Ovary (tissue), 3 donors: ENCODE data around the gene SNRPA1.

Source experiments
- CTCF ChIP-seq, 3 donors: fragments of 450-650 bp in 2 of 3; fragments of 200-600 bp in 1 of 3; IDR thresholded peaks; one replicate each; pipeline versions ENCODE4 v1.5.1 to v1.8.0; 2016 to 2022; ENCODE audit warnings: antibody characterized with exemption in 3 of 3, mild to moderate bottlenecking in 1 of 3
- EP300 ChIP-seq: sonication (generic); formaldehyde crosslinking; IDR thresholded peaks from one replicate; pipeline ENCODE4 v1.6.1; 2017; ENCODE audit warnings: antibody characterized with exemption
- donor health status: DM: no; HTN: no; CAD: no.

GRCh38 chr15:101244036-101244781 is 50.8 kb downstream of the SNRPA1 start:
- no peak for TF ChIP-seq CTCF (IDR thresholded peaks at IDR 0.05)
- TF ChIP-seq EP300: no peak
